Naive thymus-derived CD4-positive, alpha-beta T cell (primary cell): ENCODE measurements around the gene CDK4. TPM values are rescaled to one million over a fixed set of nuclear protein-coding genes. Genes with fewer than 3 reads are reported as not detected.
"Not testable (repeated sequence)": the region's sequence is repeated elsewhere in the genome, so short reads cannot be mapped to it uniquely, and the experiment has no call there.

Experiments
- ATAC-seq: fragments of 150-1000 bp; cut with Tn5 transposase; 2 replicates; pipeline ENCODE4 v1.10.0; 2021; ENCODE audit warnings: mild to moderate bottlenecking, moderate library complexity
- CTCF ChIA-PET: fragments of 350-600 bp; sonication (Branson Sonifier 250); formaldehyde crosslinking; loops from one replicate; lab custom pipeline; 2021; ENCODE audit warnings: antibody characterized with exemption; lab: Charles Lee
- POLR2A ChIA-PET: fragments of 350-600 bp; sonication (Branson Sonifier 250); formaldehyde crosslinking; loops from one replicate; lab custom pipeline; 2021; ENCODE audit warnings: antibody characterized with exemption, inconsistent platforms; lab: Charles Lee
- DNase-seq, 9 donors: peaks; one replicate each; pipeline versions ENCODE4 v3.0.0 to v3.0.0-alpha.2; 2020 to 2022; ENCODE audit warnings: mixed read lengths in 1 of 9
- H3K27ac ChIP-seq: one replicate; pipeline ENCODE4 v1.7.0; 2013; ENCODE audit warnings: mild to moderate bottlenecking, low read depth, low read length, moderate library complexity
- H3K27me3 ChIP-seq, 2 donors: one replicate each; pipeline ENCODE4 v1.7.0; 2013; ENCODE audit warnings: low read length in 2 of 2, mild to moderate bottlenecking in 2 of 2, moderate library complexity in 2 of 2; ENCODE audit not compliant: control insufficient read depth in 2 of 2, insufficient read depth in 2 of 2
- H3K36me3 ChIP-seq, 3 experiments: 1 replicate in 2 of 3; 2 replicates in 1 of 3; pipeline ENCODE4 v1.7.0; 2013; ENCODE audit warnings: low read length in 3 of 3, mild to moderate bottlenecking in 3 of 3, moderate library complexity in 1 of 3; ENCODE audit not compliant: insufficient read depth in 3 of 3, control insufficient read depth in 2 of 3
- H3K4me1 ChIP-seq, 2 donors: one replicate each; pipeline ENCODE4 v1.7.0; 2013; ENCODE audit warnings: low read length in 2 of 2, mild to moderate bottlenecking in 2 of 2, moderate library complexity in 1 of 2; ENCODE audit not compliant: control insufficient read depth in 2 of 2, insufficient read depth in 2 of 2
- H3K4me3 ChIP-seq: 2 replicates; pipeline ENCODE4 v1.7.0; 2013; ENCODE audit warnings: mild to moderate bottlenecking, low read length
- H3K9me3 ChIP-seq, 3 experiments: 1 replicate in 2 of 3; 2 replicates in 1 of 3; pipeline ENCODE4 v1.7.0; 2013; ENCODE audit warnings: low read length in 3 of 3; ENCODE audit not compliant: control insufficient read depth in 2 of 3
- H3K27ac Mint-ChIP-seq, 9 donors: one replicate each; pipeline ENCODE4 v1.8.0; 2020 to 2022; ENCODE audit warnings: mixed read lengths in 9 of 9, mild to moderate bottlenecking in 8 of 9, moderate library complexity in 5 of 9, inconsistent platforms in 2 of 9
- H3K27me3 Mint-ChIP-seq, 5 donors: one replicate each; pipeline ENCODE4 v1.8.0; 2021 to 2022; ENCODE audit warnings: mixed read lengths in 5 of 5, mild to moderate bottlenecking in 1 of 5
- H3K36me3 Mint-ChIP-seq, 5 donors: one replicate each; pipeline ENCODE4 v1.8.0; 2020 to 2022; ENCODE audit warnings: mixed read lengths in 5 of 5, mild to moderate bottlenecking in 3 of 5, inconsistent platforms in 1 of 5
- H3K4me1 Mint-ChIP-seq, 7 donors: one replicate each; pipeline ENCODE4 v1.8.0; 2020 to 2022; ENCODE audit warnings: mixed read lengths in 7 of 7, mild to moderate bottlenecking in 3 of 7, inconsistent platforms in 1 of 7
- H3K4me3 Mint-ChIP-seq, 10 donors: one replicate each; pipeline ENCODE4 v1.8.0; 2020 to 2022; ENCODE audit warnings: mild to moderate bottlenecking in 10 of 10, mixed read lengths in 10 of 10, moderate library complexity in 6 of 10, inconsistent platforms in 2 of 10
- H3K9me3 Mint-ChIP-seq, 11 donors: one replicate each; pipeline ENCODE4 v1.8.0; 2020 to 2022; ENCODE audit warnings: mixed read lengths in 11 of 11, mild to moderate bottlenecking in 4 of 11, inconsistent platforms in 1 of 11, moderate library complexity in 1 of 11
- intact Hi-C, 2 donors: fragments of 100-400 bp; cut with micrococcal nuclease; formaldehyde crosslinking; loops; one replicate each; pipeline ENCODE4 v1.15.1; 2023
- polyA plus RNA-seq, 2 donors: library from polyadenylated mRNA; unstranded; fragments of 300-500 nt; fragmentation: Illumina TruSeq; gene quantifications; one replicate each; pipeline ENCODE4 v1.2.3, GENCODE V29; 2021
- total RNA-seq, 6 experiments: library from RNA in 5 of 6; stranded (reverse) in 5 of 6; gene quantifications; 1 replicate in 5 of 6; 2 replicates in 1 of 6; pipeline ENCODE4 v1.2.3 and lab custom pipeline; 2021 to 2026

CDK4 gene
- total and polyA plus RNA-seq, 7 experiments from 2014 or later = 23.8 to 108 (median 49.5) TPM

GRCh38 chr12:57722716-57723629 is 29.1 kb downstream of the CDK4 start:
- Mint-ChIP-seq H3K36me3 (peaks cover 7 to 25% (median 17%) of the 10 kb centered on the region in 5 donors), H3K4me1 (peaks cover 13 to 28% (median 18%) of the 10 kb centered on the region in 7 donors), H3K27ac (peak overlapping the region in 8 of 9 donors; percentile 26 to 87 (median 70)), H3K4me3 (no peak overlapping the region), H3K27me3 (no peaks in the 10 kb centered on the region), H3K9me3 (peaks cover 0 to 1% (median 0%) of the 10 kb centered on the region in 11 donors)
- Histone ChIP-seq H3K4me3 (no peak overlapping the region), H3K27me3 (no peaks in the 10 kb centered on the region), H3K27ac (peak overlapping the region; percentile 32), H3K9me3 (no peaks in the 10 kb centered on the region), H3K36me3 (peaks cover 7 to 60% (median 20%) of the 10 kb centered on the region in 3 experiments), H3K4me1 (no peaks in the 10 kb centered on the region)
- DNase-seq (no peak), ATAC-seq (no peak)
- intact Hi-C loops = no loop called here
- POLR2A ChIA-PET = interaction anchor here (0.6 to 2.7 kb wide), 6 partner anchors 8 to 970 kb away, joined by 3 to 10 read pairs (median 4); no protein-coding TSS in a partner anchor
- CTCF ChIA-PET = interaction anchor here (0.7 kb wide), 1 partner anchor 1734 kb away, joined by 6 read pairs; no protein-coding TSS in a partner anchor

GRCh38 chr12:57721846-57722608 is 30.1 kb downstream of the CDK4 start:
- peaks cover 8 to 60% (median 15%) of the 10 kb centered on the region in 3 experiments for H3K36me3 ChIP-seq
- H3K4me1 Mint-ChIP-seq = peaks cover 12 to 28% (median 18%) of the 10 kb centered on the region in 7 donors
- H3K27ac ChIP-seq, H3K27me3 Mint-ChIP-seq, H3K9me3 Mint-ChIP-seq, intact Hi-C loops, H3K4me3 Mint-ChIP-seq, H3K4me3 ChIP-seq, H3K9me3 ChIP-seq, ATAC-seq, H3K27me3 ChIP-seq, DNase-seq, H3K4me1 ChIP-seq: not testable (repeated sequence)
- ChIA-PET CTCF (interaction anchor here (0.7 kb wide), 1 partner anchor 1733 kb away, joined by 6 read pairs; no protein-coding TSS in a partner anchor), POLR2A (interaction anchor here (1.2 to 2.7 kb wide), 3 partner anchors 11 to 29 kb away, joined by 5 to 10 read pairs (median 7); no protein-coding TSS in a partner anchor)
- peaks cover 7 to 23% (median 15%) of the 10 kb centered on the region in 5 donors for H3K36me3 Mint-ChIP-seq
- peak overlapping the region in 4 of 9 donors; percentile 34 to 74 (median 57) for H3K27ac Mint-ChIP-seq

GRCh38 chr12:57720606-57721595 is 31.2 kb downstream of the CDK4 start:
- ChIA-PET CTCF (interaction anchor here (0.6 kb wide), 1 partner anchor 466 kb away, joined by 4 read pairs; no protein-coding TSS in a partner anchor), POLR2A (interaction anchor here (0.6 to 1.0 kb wide), 2 partner anchors 18 to 83 kb away, joined by 3 read pairs; no protein-coding TSS in a partner anchor)
- Mint-ChIP-seq H3K4me3 (no peak overlapping the region), H3K4me1 (peaks cover 10 to 28% (median 18%) of the 10 kb centered on the region in 7 donors), H3K9me3 (no peaks in the 10 kb centered on the region), H3K27me3 (no peaks in the 10 kb centered on the region), H3K27ac (peak overlapping the region in 4 of 9 donors; percentile 25 to 66 (median 39)), H3K36me3 (peaks cover 7 to 22% (median 15%) of the 10 kb centered on the region in 5 donors)
- Histone ChIP-seq H3K27me3 (no peaks in the 10 kb centered on the region), H3K9me3 (no peaks in the 10 kb centered on the region), H3K36me3 (peaks cover 14 to 62% (median 18%) of the 10 kb centered on the region in 3 experiments), H3K4me1 (no peaks in the 10 kb centered on the region), H3K4me3 (no peak overlapping the region), H3K27ac (no peak overlapping the region)
- DNase-seq (no peak), ATAC-seq (no peak)
- intact Hi-C loops = no loop called here

GRCh38 chr12:57719777-57720605 is 32.1 kb downstream of the CDK4 start:
- H3K27ac Mint-ChIP-seq = peak overlapping the region; percentile 8 to 93 (median 23)

More at GRCh38 chr12:57719777-57720605, 32.1 kb downstream of the CDK4 start:
- Mint-ChIP-seq H3K9me3 (no peaks in the 10 kb centered on the region), H3K36me3 (peaks cover 10 to 26% (median 15%) of the 10 kb centered on the region in 5 donors), H3K4me1 (peaks cover 5 to 26% (median 16%) of the 10 kb centered on the region in 7 donors), H3K4me3 (no peak overlapping the region), H3K27me3 (no peaks in the 10 kb centered on the region)
- Histone ChIP-seq H3K4me3 (no peak overlapping the region), H3K27me3 (no peaks in the 10 kb centered on the region), H3K27ac (no peak overlapping the region), H3K4me1 (no peaks in the 10 kb centered on the region), H3K36me3 (peaks cover 15 to 65% (median 18%) of the 10 kb centered on the region in 3 experiments), H3K9me3 (no peaks in the 10 kb centered on the region)
- intact Hi-C loops = no loop called here
- ChIA-PET CTCF (interaction anchor here (0.6 kb wide), 1 partner anchor 465 kb away, joined by 4 read pairs; no protein-coding TSS in a partner anchor), POLR2A (interaction anchor here (1.0 kb wide), 1 partner anchor 19 kb away, joined by 3 read pairs; no protein-coding TSS in a partner anchor)
- DNase-seq = no peak
- no peak for ATAC-seq
